HG02678 (cell line): Measurements from ENCODE around the gene ZNF143.
A peak's percentile ranks its signal among the peaks of the same experiment; 100 is the strongest.
"Not testable (repeated sequence)": the region's sequence is repeated elsewhere in the genome, so short reads cannot be mapped to it uniquely, and the experiment has no call there.

Experiments
- ATAC-seq: cut with Tn5 transposase; IDR thresholded peaks from one replicate; pipeline ENCODE4 v1.9.1; 2021; ENCODE audit warnings: mild to moderate bottlenecking, moderate library complexity; ENCODE audit not compliant: unreplicated experiment

ZNF143 gene

DNA sequence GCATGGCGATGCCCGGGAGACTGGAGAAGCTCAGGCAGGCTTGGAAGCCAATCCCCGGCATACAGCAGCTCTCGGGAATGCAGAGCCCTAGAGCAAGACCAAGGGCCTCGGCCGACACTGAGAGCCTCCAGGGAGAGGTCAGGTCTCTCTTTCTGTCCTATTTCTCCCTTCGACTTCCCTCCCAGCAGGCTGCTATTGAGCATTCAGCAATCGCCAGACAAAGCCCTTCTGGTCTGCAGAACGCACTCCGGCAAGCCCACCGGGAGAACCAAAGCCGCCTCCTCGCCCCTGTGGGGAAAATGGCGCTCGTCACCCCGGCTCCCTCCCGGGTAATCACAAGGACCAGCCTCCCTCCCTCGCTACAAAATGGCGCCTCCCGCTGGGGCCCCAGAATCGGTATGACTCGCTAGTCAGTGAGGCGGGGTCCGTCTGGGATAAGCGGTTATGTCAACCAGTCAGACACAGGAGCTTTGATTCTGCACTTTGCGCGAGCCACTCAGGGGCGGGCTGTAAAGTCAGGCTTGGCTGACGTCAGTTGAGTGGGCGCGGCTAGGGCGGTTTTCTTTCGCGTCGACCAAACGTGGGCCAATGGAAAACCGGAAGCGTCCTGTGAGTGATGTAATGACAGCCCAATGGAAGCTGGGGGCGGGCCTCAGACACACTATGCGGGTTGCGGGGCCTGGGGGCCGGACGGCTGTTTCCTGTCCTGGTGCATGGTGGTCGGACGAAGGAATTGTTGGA, at the start of gene ZNF143:
TSS of gene ZNF143 (plus strand) at position 691 of the 741 bp plus-strand sequence. CDS start 10,297 bp downstream, outside the sequence.
- peak; percentile 89 for ATAC-seq

DNA sequence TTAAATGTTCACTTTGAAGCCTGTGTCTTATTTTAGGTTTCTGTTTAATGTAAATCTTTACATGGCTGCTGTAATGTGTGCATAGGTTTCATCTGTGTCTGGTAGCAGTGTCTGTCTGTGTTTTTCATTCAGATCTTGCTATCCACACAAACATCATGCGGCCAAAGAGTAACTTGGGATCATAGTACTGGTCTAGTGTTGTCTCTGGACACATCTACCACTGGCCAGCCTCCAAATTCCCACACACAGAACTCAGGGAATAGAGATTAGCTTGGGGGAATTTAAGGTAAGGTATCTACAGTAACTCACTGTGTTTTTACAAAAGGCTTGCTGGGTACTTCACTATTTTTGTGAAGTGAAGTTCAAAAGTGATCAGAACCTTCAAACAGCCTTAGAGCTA, 32.1 kb upstream of the ZNF143 start:
- ATAC-seq: no peak

DNA sequence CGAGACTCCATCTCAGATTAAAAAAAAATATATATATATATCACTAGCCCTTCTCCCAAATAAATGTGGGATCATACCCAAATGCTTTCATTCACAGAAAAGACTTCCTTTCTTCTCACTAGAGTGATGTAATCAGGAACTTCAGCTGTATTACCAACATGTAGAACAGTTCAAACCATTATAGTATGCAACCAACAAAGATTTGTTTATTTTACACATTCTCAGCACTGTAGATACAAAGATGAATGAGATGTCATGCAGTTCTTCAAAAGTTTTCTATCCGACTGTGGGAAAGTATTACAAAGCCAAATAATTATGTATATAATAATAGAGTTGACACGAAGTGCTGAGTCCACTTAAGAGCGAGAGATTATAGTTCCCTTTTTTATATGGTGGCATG, 22.2 kb upstream of the ZNF143 start:
- ATAC-seq: no peak

DNA sequence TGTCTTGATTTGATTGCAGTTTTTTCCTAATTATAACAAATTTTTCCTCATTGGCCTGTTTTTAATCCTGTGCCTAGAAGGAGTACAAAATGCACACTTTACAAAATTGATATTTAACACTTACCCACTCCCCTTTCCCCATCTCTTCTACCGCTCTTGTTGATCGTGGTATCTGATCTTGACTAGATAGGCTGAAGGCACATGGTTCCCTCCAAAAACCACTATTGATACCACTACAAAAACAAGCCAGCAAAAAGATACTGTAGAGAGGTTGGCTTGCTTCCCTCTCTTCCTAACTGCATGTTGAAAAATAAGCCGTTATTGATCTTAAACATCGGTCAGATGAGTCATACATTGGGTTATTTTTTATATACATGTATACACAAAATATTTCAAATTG, 14.6 kb upstream of the ZNF143 start:
- no peak for ATAC-seq

DNA sequence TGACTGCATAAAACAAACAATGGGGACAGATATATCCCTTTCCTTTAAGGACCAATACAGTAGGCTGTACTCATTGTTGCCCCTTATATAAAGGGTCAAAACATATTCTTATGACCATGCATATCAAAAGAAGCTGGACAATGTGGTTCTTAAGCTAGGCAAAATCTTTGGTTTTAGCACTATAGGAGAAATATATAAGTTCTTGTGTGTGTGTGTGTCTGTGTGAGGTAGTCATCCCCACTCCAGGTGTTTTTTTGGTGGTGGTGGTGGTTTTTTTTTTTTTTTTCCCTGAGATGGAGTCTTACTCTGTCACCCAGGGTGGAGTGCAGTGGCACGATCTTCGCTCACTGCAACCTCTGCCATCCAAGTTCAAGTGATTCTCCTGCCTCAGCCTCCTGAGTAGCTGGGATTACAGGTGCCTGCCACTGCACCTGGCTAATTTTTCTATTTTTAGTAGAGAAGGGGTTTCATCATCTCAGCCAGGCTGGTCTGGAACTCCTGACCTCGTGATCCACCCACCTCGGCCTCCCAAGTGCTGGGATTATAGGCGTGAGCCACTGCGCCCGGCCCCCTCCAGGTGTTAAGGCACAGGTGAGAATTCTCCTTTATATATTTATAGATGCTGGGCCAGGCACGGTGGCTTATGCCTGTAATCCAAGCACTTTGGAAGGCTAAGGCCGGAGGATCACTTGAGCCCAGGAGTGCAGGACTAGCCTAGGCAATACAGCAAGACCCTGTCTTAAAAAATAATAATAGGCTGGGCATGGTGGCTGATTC, 12.0 kb upstream of the ZNF143 start:
- no peak for ATAC-seq

DNA sequence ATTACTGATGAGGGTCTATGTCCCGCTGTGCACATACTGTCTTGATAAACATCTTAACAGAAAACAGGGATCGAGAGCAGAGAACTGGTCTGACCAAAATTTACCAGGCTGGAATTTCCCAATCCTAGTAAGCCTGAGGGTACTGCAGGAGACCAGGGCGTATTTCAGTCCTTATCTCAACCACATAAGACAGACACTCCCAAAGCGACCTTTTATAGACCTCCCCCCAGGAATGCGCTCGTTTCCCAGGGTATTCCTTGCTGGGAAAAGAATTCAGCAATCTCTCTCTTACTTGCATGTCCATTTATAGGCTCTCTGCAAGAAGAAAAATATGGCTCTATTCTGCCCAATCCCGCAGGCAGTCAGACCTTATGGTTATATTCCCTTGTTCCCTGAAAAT, 8.8 kb upstream of the ZNF143 start:
- not testable (repeated sequence) for ATAC-seq

DNA sequence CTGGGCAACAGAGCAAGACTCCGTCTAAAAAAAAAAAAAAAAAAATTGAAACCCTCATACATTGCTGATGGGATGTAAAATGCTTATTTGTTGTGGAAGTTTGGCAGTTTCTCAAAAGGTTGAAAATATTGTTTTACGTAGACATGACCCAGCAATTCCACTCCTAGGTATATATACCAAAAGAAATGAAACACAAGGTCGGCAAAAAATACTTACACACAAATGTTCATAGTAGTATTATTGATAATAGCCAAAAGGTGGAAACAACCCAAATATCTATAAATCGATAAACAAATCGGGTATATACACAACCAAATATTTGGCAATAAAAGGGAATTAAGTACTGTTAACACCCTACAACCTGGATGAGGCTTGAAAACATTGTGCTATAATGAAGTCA, 5.1 kb upstream of the ZNF143 start:
- ATAC-seq: no peak

DNA sequence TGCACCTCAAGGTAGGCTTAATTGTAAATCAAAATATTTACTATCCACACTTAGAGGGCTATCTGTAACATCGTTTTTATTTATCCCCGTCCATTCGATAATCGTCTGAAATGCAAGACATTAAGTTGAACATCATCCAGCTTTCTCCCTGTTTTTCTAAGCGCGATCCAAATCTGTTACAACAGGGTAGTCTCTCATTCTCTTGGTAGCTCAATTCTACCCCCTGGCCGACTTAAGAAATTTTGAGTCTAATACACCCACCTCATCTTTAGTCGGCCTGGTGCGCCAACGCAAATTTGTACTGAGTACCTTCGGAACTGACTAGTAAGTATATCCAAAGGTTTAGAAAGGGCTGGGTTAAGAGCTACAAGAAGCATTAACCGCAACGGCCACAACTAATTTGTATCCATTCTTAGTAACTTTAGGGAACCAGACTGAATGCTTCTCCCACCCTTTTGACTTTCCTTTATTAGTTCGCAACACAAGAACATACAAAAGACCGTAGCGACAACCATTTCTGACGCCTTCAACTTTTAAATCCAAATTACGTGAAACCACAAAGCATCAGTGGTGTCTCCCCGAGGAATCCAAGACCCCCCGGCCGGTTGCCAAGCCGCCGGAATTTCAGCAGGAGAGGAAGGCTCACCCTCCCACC, 1.0 kb upstream of the ZNF143 start:
- no peak for ATAC-seq

DNA sequence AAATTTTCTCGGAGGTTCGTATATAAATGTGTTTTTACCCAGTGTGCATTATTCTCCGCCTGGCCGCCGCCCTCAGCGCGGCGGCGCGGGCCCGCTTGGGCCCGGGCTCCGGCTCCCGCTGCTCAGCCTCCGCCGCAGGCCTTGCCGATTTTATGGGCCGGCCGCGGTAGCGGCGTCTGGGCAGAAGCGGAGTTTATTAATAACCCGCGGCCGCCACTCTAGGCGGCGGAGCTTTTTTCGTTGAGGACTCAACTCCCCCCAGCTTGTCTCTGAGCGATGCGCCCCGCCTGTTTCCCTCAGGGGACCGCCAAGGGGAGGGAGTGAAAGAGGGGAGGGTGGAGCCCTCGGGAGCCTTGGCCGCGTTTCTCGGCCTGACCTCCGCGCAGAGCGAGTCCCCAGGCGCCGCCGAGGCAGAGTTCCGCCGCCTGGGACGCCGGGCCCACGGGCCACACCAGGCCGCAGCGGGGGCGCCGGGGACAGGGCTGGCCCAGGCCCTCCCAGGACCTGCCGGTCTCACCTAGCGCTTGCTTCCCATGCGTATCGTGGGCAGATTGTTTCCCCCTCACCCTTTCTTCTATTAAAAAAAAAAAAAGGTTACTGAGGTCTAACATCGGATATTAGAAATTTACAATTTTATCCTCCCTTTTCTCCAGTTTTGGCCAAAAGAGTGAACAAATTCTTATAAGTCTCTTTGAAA, 399 bp downstream of the ZNF143 start:
- peak; percentile 42 for ATAC-seq

DNA sequence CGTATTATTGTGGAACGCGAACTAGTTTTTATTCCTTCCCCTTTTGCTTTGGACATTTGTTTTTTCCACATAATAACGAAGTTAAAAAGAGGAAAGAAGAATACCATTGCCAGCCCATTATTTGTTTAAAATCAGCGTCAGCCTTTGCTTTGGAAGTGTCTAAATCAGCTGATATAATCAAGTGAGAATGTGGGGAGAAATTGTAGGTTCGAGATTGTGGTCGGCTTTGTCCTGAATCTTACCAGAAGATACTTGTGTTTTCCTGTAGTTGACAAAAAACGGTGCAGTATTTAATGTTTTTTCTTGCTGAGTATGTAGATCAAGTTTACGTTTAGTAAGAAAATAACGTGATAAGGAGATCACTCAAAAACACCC, 935 bp downstream of the ZNF143 start:
- ATAC-seq: no peak

DNA sequence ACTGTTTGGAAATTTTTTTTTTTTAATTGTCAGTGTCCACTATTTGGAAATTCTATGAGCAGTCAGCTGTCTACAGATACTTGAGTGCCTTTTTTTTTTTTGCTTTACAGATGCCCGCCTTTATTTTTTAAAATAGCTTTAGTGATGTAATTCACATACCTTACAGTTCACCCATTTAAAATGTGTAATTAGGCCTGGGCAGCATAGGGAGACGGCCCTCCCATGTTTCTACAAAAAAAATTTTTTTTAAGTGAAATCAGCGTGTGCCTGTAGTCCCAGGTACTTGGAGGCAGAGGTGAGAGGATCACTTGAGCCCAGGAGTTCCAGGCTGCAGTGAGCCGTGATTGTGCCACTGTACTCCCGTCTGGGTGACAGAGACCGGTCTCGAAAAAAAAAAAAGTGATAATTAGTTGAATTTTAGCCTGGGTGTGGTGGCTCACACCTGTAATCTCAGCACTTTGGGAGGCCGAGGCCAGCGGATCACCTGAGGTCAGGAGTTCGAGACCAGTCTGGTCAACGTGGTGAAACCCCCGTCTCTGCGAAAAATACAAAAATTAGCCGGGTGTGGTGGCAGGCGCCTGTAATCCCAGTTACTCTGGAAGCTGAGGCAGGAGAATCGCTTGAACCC, 1.5 kb downstream of the ZNF143 start:
- no peak for ATAC-seq

DNA sequence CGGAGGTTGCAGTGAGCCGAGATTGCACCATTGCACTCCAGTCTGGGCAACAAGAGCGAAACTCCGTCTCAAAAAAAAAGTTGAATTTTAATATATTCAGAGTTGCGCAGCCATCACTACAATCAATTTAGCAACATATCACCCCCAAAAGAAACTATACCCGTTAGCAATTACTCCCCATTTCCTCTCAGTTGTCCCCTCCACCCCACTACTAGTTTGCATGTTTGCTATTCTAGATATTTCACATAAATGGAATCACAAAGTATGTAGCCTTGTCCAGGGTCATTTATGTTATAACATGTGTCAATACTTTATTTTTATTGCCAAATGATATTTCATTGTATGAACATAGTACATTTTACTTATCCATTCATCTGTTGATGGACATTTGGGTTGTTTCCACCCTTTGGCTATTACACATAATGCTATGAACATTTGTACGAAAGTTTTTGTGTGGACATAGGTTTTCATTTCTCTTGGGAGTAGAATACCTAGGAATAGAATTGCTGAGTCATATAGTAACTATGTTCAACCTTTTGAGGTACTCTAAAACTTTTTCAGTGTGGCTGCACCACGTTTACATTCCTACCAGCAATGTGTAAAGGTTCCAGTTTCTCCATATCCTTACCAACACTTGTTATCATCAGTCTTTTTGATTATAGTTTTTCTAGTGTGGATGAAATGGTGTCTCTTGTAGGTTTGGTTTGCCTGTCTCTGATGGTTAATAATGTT, 2.2 kb downstream of the ZNF143 start:
- no peak for ATAC-seq

DNA sequence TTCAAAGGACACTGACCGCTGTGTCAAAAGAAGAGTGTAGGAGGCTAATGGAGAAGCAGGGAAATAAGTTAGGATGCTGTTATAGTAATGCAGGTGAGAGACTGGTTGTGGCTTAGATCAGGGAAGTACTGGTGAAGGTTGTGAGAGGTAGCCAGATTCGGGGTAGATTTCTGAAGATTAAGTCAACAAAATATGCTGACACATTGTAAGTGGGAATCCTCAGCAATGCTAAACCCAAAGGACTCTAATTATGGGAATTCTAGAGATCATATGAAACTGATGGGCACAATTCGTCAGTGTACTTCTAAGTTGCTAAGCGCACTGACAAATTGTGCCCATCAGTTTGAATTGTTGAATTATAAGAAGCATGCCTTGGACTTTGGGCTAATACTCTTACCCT, 10.0 kb downstream of the ZNF143 start:
- no peak for ATAC-seq

DNA sequence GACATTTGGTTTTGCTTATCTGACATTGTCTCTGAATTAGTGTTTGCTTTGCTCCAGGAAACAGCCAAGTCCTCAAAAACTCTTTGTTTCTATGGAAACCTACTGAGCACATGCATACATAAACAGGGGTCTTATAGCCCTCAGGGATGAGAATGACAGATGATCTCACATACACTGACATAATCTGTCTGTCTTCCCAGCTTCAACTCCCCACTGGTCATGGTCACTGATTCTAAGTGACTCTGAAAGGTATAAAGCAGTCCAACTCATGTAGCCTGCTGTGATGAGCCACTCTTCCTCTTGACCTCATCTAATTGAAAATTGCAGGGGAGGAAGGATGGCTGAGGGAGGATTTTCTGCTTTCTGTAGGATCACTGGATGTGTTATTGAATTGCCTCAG, 12.6 kb downstream of the ZNF143 start:
- ATAC-seq: no peak

DNA sequence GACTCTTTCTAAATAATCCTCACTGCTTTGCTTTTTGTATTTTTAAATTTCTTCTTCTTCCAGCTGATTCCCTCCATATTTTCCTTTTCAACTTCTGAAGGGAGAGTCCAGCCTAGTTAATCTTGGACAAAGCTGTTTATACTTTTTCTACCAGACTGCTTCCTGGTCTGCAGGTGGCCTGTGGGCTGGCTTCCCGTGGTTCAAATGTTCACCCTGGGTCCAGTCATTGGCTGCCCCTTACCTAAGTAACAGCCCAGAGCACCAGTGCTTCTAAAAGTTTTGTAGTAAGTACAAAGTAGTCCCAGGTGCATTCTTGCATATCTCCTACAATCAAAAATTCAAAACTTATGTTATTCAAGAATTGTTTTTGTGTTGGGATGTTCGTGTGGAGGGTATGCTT, 19.1 kb downstream of the ZNF143 start:
- ATAC-seq: no peak

DNA sequence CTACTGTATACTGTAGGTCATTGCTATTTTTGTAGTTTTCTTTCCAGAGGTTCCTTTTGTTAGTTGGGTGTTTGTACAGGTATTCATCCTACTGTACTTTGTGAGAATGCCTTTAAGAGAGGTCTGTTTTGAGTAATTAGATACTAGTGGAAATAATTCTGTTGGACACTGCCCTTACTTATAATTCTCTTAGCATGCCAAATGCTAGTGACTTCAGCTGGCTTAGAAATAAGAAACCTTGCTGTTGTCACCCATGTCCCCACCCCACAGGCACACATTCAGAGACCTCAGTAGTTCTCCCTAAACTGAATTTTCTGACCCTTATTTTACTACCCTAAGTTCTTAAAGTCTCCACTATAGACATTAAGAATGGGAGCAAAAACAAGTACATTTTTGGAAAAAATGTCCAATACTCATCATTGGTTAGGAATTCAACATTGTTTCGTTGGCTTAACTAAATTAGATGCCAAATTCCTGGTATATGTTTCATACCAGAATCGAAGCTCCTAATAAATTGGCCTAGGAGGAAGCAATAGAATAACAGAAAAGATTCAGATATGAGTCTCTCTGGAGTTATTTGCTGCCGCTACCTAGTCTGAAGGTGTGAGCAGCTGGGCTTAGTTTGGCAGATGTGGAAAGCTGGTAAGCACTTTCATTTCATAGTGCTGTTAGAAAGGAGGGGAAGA, 28.4 kb downstream of the ZNF143 start:
- ATAC-seq: no peak

DNA sequence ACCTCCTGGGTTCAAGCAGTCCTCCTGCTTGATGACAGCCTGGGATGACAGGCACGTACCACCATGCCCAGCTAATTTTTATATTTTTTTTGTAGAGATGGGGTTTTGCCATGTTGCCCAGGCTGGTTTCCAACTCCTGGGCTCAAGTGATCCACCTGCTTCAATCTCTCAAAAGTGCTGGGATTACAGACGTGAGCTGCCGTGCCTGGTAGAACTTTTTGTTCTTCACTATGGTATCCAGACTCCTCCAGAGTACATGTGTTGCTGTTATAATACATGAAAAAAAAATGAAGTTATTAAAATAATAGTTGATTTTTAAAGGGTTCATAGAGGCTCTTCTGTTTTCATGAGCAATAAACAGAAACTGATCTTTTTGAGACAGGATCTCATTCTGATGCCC, 29.6 kb downstream of the ZNF143 start:
- no peak for ATAC-seq

DNA sequence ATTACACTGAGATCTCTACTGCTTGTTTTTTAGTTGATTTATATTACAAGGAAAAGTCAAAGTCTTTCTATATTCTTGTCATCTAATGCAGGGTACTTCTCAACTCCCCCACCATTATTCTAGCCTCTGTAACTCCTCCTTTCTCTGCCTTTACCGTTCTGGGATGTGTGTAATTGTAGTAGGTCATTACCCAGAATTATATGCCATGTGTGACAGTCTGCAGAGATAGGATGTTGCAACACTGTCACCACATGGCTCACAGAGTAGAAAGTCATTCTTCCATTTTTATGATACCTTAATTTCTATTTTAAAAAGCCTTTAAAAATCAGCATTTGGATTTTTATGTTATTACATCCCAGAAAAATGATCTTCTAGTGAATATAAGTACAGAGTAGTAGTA, 32.7 kb downstream of the ZNF143 start:
- no peak for ATAC-seq

DNA sequence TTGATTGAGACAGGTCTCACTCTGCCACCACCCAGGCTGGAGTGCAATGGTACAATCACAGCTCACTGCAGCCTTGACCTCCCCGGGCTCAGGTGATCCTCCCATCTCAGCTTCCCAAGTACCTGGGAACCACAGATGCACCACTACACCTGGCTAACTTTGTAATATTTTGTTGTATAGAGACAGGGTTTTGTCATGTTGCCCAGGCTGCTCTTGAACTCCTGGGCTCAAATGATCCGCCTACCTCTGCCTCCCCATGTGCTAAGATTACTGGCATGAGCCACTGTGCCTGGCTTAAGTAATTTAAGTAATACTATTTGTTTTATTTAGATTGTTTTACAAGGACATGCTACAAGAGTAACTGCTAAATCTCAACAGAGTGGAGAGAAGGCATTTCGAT, 33.5 kb downstream of the ZNF143 start:
- no peak for ATAC-seq
